ENCODE results near the gene S100A2. TPM values are rescaled to one million over a fixed set of nuclear protein-coding genes. Genes with fewer than 3 reads are reported as not detected.

The S100A2 gene
- total and polyA plus RNA-seq, 2 of the 8 experiments (the other 6 are each of a cell fraction or from before 2014, with no cell fraction given) = 0.86 TPM; not detected in 1

GRCh38 chr1:153586347-153586746 is 20.7 kb upstream of the S100A2 start:
- 0 out of 2 replicates have a peak overlapping the region, but pooled peaks have one; percentile 42 for H2AFZ ChIP-seq (ENCODE audit: low read length)
- H3K18ac ChIP-seq (ENCODE audit: extremely low read depth, low read length) = no peak overlapping the region
- WGBS, 2 experiments (ENCODE audit: extremely low coverage in 1 of 2, insufficient coverage in 1 of 2, insufficient read length in 1 of 2, insufficient replicate concordance in 2 of 2, low coverage in 1 of 2, low lambda C conversion rate in 2 of 2, missing lambda C conversion rate in 1 of 2) = 73% methylated on average over 1 of the region's 1 CpG; no CpG with 5 or more reads in 1 of the 2 experiments
- H2BK5ac ChIP-seq (ENCODE audit: low read depth, low read length) = no peak overlapping the region
- CTCF ChIA-PET (ENCODE audit: partially characterized antibody) = interaction anchor here (0.5 to 2.0 kb wide), 5 partner anchors 14 to 78 kb away, joined by 3 to 7 read pairs (median 5); partner anchors contain the start of gene S100A13
- no peak overlapping the region for H3K23ac ChIP-seq (ENCODE audit: insufficient read length)
- H3K23me2 ChIP-seq (ENCODE audit: low read depth, low read length) = no peaks in the 10 kb centered on the region
- no peak overlapping the region for H4K5ac ChIP-seq (ENCODE audit: insufficient read length, low read depth, low read length)
- H3K4ac ChIP-seq (replicated peaks; ENCODE audit: insufficient read length, low read depth, low read length) = no peak overlapping the region
- no peak overlapping the region for H2BK20ac ChIP-seq (ENCODE audit: low read length)
- H3K9ac ChIP-seq (replicated peaks in 1 of 4; ENCODE audit: extremely low read depth in 1 of 4, low read depth in 3 of 4, low read length in 3 of 4) = no peak overlapping the region
- POLR2A ChIA-PET (ENCODE audit: partially characterized antibody) = interaction anchor here (0.8 to 2.7 kb wide), 2 partner anchors 41 to 48 kb away, joined by 5 to 10 read pairs; partner anchors contain the start of genes CHTOP and S100A13
- no peak overlapping the region for H2BK120ac ChIP-seq (replicated peaks; ENCODE audit: low read depth, low read length)
- DNase-seq (ENCODE audit: low read depth in 1 of 2, low spot score in 2 of 2) = no peak
- no peaks in the 10 kb centered on the region for H4K20me1 ChIP-seq (replicated peaks in 1 of 2; ENCODE audit: control insufficient read depth in 1 of 2, insufficient read depth in 2 of 2, low read length in 2 of 2)
- no peaks in the 10 kb centered on the region for H3K27me3 ChIP-seq (replicated peaks in 1 of 4; ENCODE audit: control insufficient read depth in 3 of 4, extremely low read depth in 1 of 4, insufficient read depth in 3 of 4, low read length in 3 of 4)
- no peak for TF ChIP-seq TAF1 (IDR thresholded peaks at IDR 0.05; ENCODE audit: low read depth, low read length)
- no peak for TF ChIP-seq CEBPB (IDR thresholded peaks at IDR 0.05; ENCODE audit: low read depth, low read length)
- TF ChIP-seq CBX8 (IDR thresholded peaks at IDR 0.05; ENCODE audit: borderline replicate concordance, low read depth, low read length) = no peak
- H3K79me1 ChIP-seq (ENCODE audit: low read depth, low read length) = no peaks in the 10 kb centered on the region
- no peak overlapping the region for H3K4me2 ChIP-seq (ENCODE audit: insufficient read depth in 1 of 2, low read depth in 2 of 2, low read length in 2 of 2)
- H3K56ac ChIP-seq (replicated peaks; ENCODE audit: insufficient read length, low read depth, low read length) = no peak overlapping the region
- no peak overlapping the region for H4K91ac ChIP-seq (replicated peaks; ENCODE audit: insufficient read length, low read length)
- H3K9me3 ChIP-seq (ENCODE audit: insufficient read depth in 2 of 2, low read depth in 1 of 2, low read length in 1 of 2) = peaks cover 0 to 2% of the 10 kb centered on the region in 2 experiments; a peak in 1 of 4 replicates
- H3K27ac ChIP-seq (ENCODE audit: low read depth, low read length) = no peak overlapping the region
- no peak overlapping the region for H2BK15ac ChIP-seq (ENCODE audit: low read length)
- H3K36me3 ChIP-seq (ENCODE audit: control insufficient read depth in 2 of 4, insufficient read depth in 4 of 4, low read length in 3 of 4) = no peaks in the 10 kb centered on the region
- no peaks in the 10 kb centered on the region for H3K79me2 ChIP-seq (ENCODE audit: control insufficient read depth in 1 of 2, insufficient read depth in 2 of 2, low read length in 2 of 2)
- H2BK12ac ChIP-seq (ENCODE audit: low read depth, low read length) = no peak overlapping the region
- no peaks in the 10 kb centered on the region for H3K4me1 ChIP-seq (replicated peaks in 1 of 4; ENCODE audit: control insufficient read depth in 3 of 4, insufficient read depth in 4 of 4, low read length in 3 of 4)
- no peak overlapping the region for H4K8ac ChIP-seq (ENCODE audit: extremely low read depth, insufficient read depth, low read length)
- H3K4me3 ChIP-seq (ENCODE audit: extremely low read depth in 1 of 4, insufficient read depth in 2 of 4, low read depth in 3 of 4, low read length in 4 of 4) = no peak overlapping the region
- H2AK5ac ChIP-seq (ENCODE audit: low read depth, low read length) = no peak overlapping the region
- H3K14ac ChIP-seq (ENCODE audit: insufficient read length) = no peak overlapping the region
- FAIRE-seq = no peak
